B cell (primary cell): ENCODE results near the gene PSMA3. TPM values are rescaled to one million over a fixed set of nuclear protein-coding genes. Genes with fewer than 3 reads are reported as not detected.
A peak's percentile ranks its signal among the peaks of the same experiment; 100 is the strongest.

Experiments used
- ATAC-seq: fragments of 200-7000 bp; cut with Tn5 transposase; one replicate; pipeline ENCODE4 v1.10.0; 2021; ENCODE audit warnings: low read depth, mild to moderate bottlenecking, moderate number of reproducible peaks, moderate library complexity
- CTCF ChIA-PET: fragments of 350-600 bp; sonication (Branson Sonifier 250); formaldehyde crosslinking; loops from one replicate; lab custom pipeline; 2021; ENCODE audit warnings: antibody characterized with exemption, inconsistent platforms; lab: Charles Lee
- POLR2A ChIA-PET: fragments of 350-600 bp; sonication (Branson Sonifier 250); formaldehyde crosslinking; loops from one replicate; lab custom pipeline; 2021; ENCODE audit warnings: antibody characterized with exemption; lab: Charles Lee
- DNase-seq: peaks from one replicate; pipeline ENCODE4 v3.0.0; 2013
- H2AFZ ChIP-seq: 2 replicates; pipeline ENCODE4 v1.6.1; 2012; ENCODE audit warnings: mild to moderate bottlenecking, low read depth, low read length; ENCODE audit not compliant: insufficient read depth, poor library complexity, severe bottlenecking
- H3K27ac ChIP-seq, 2 donors: 1 replicate in 1 of 2; 2 replicates in 1 of 2; pipeline ENCODE4 v1.5.1; 2012 to 2013; ENCODE audit warnings: low read length in 2 of 2, mild to moderate bottlenecking in 2 of 2, moderate library complexity in 1 of 2
- H3K27me3 ChIP-seq, 4 experiments: fragments of 200-600 bp in 1 of 4; sonication (generic) in 1 of 4; replicated peaks in 1 of 4; 1 replicate in 2 of 4; 2 replicates in 2 of 4; pipeline versions ENCODE4 v1.6.1 to v1.7.0; 2013 to 2016; ENCODE audit warnings: low read length in 3 of 4, mild to moderate bottlenecking in 2 of 4, mixed read lengths in 1 of 4, moderate library complexity in 1 of 4; ENCODE audit not compliant: insufficient read depth in 4 of 4, control insufficient read depth in 3 of 4; ENCODE audit errors: control extremely low read depth in 1 of 4
- H3K36me3 ChIP-seq, 2 experiments: replicated peaks in 1 of 2; 1 replicate in 1 of 2; 2 replicates in 1 of 2; pipeline versions ENCODE4 v1.6.1 to v1.7.1; 2013; ENCODE audit warnings: low read length in 1 of 2; ENCODE audit not compliant: insufficient read depth in 2 of 2, control insufficient read depth in 1 of 2; ENCODE audit errors: control extremely low read depth in 1 of 2, extremely low read depth in 1 of 2
- H3K4me1 ChIP-seq, 2 donors: fragments of 200-600 bp in 1 of 2; sonication (generic) in 1 of 2; 1 replicate in 1 of 2; 2 replicates in 1 of 2; pipeline versions ENCODE4 v1.5.1 to v1.6.1; 2013 to 2017; ENCODE audit warnings: low read length in 2 of 2; ENCODE audit not compliant: control insufficient read depth in 2 of 2, insufficient read depth in 2 of 2
- H3K4me2 ChIP-seq: replicated peaks from 2 replicates; pipeline ENCODE3; 2012; ENCODE audit warnings: mild to moderate bottlenecking, low read depth, low read length; ENCODE audit not compliant: poor library complexity, severe bottlenecking
- H3K4me3 ChIP-seq, 5 experiments: fragments of 200-600 bp in 1 of 5; sonication (generic) in 1 of 5; 1 replicate in 3 of 5; 2 replicates in 2 of 5; pipeline versions ENCODE4 v1.5.1 to v1.7.0; 2011 to 2016; ENCODE audit warnings: low read length in 4 of 5, mild to moderate bottlenecking in 4 of 5, low read depth in 2 of 5, control low read depth in 1 of 5, moderate library complexity in 1 of 5; ENCODE audit not compliant: insufficient read depth in 1 of 5; ENCODE audit errors: control extremely low read depth in 1 of 5, extremely low read depth in 1 of 5
- H3K79me2 ChIP-seq: fragments of 200-600 bp; sonication (generic); one replicate; pipeline ENCODE4 v1.6.0; 2016; ENCODE audit warnings: low read length; ENCODE audit not compliant: control insufficient read depth, insufficient read depth
- H3K9ac ChIP-seq: fragments of 200-600 bp; sonication (generic); 2 replicates; pipeline ENCODE4 v1.6.1; 2017; ENCODE audit warnings: mild to moderate bottlenecking, low read length, moderate library complexity
- H3K9me3 ChIP-seq, 3 donors: one replicate each; pipeline versions ENCODE4 v1.6.1 to v1.7.1; 2013; ENCODE audit warnings: low read length in 2 of 3; ENCODE audit not compliant: control insufficient read depth in 2 of 3, insufficient read depth in 1 of 3; ENCODE audit errors: control extremely low read depth in 1 of 3
- H4K20me1 ChIP-seq: 2 replicates; pipeline ENCODE4 v1.6.0; 2012; ENCODE audit warnings: mild to moderate bottlenecking, low read length; ENCODE audit not compliant: insufficient read depth, control insufficient read depth, poor library complexity, severe bottlenecking
- H3K27ac Mint-ChIP-seq: one replicate; pipeline ENCODE4 v1.8.0; 2021; ENCODE audit warnings: mixed read lengths
- H3K27me3 Mint-ChIP-seq: one replicate; pipeline ENCODE4 v1.8.0; 2021; ENCODE audit warnings: mixed read lengths
- H3K4me1 Mint-ChIP-seq: one replicate; pipeline ENCODE4 v1.8.0; 2021; ENCODE audit warnings: mixed read lengths
- H3K4me3 Mint-ChIP-seq: one replicate; pipeline ENCODE4 v1.8.0; 2021; ENCODE audit warnings: mixed read lengths
- H3K9me3 Mint-ChIP-seq: one replicate; pipeline ENCODE4 v1.8.0; 2022; ENCODE audit warnings: mixed read lengths; ENCODE audit not compliant: insufficient read depth
- CTCF ChIP-seq: fragments of 200-600 bp; IDR thresholded peaks from one replicate; pipeline ENCODE4 v1.8.0; 2022; ENCODE audit warnings: antibody characterized with exemption, mild to moderate bottlenecking
- EZH2 ChIP-seq: IDR thresholded peaks from 2 replicates; pipeline ENCODE4 v1.6.1; 2012; ENCODE audit warnings: borderline replicate concordance, low read depth, mild to moderate bottlenecking, moderate library complexity, low read length; ENCODE audit not compliant: insufficient read depth, poor library complexity, severe bottlenecking
- WGBS: methylation state at CpG from one replicate; pipeline ENCODE4 v1.1.5; 2013; ENCODE audit warnings: missing lambda C conversion rate; ENCODE audit not compliant: insufficient coverage; 5-methylcytosine and 5-hydroxymethylcytosine counted together
- intact Hi-C: fragments of 100-400 bp; cut with micrococcal nuclease; formaldehyde crosslinking; loops from one replicate; pipeline ENCODE4 v1.10.0; 2022
- polyA plus RNA-seq: library from polyadenylated mRNA; depleted of rRNA; stranded (reverse); fragments of >200 nt; gene quantifications from 2 replicates; pipeline ENCODE4 v1.2.3, GENCODE V29; 2012
- total RNA-seq, 2 donors: library from RNA; stranded (reverse); fragments of 120-200 nt in 1 of 2; gene quantifications; 1 replicate in 1 of 2; 2 replicates in 1 of 2; pipeline versions ENCODE4 v1.2.3 to v1.2.4, GENCODE V29; 2013 to 2022

PSMA3 gene
- total and polyA plus RNA-seq, 2 donors (not counting 1 experiment from before 2014, with no cell fraction given) = 57.3 to 99.2 TPM

- TF ChIP-seq EZH2 = no peak
- no peak for TF ChIP-seq CTCF
- WGBS = 83% methylated on average over 1 of the region's 4 CpGs
- H3K4me1 Mint-ChIP-seq = peaks cover 28% of the 10 kb centered on the region
- no peak overlapping the region for H3K4me3 Mint-ChIP-seq
- DNase-seq = no peak
- Histone ChIP-seq H3K4me1 (peaks cover 0 to 10% of the 10 kb centered on the region in 2 donors), H4K20me1 (peaks cover 31% of the 10 kb centered on the region), H3K36me3 (peaks cover 24 to 56% of the 10 kb centered on the region in 2 experiments), H3K27me3 (no peaks in the 10 kb centered on the region), H3K9me3 (no peaks in the 10 kb centered on the region), H3K4me3 (no peak overlapping the region), H2AFZ (no peak overlapping the region), H3K4me2 (no peak overlapping the region), H3K9ac (no peak overlapping the region), H3K27ac (no peak overlapping the region), H3K79me2 (peaks cover 51% of the 10 kb centered on the region)
- no peaks in the 10 kb centered on the region for H3K27me3 Mint-ChIP-seq
- intact Hi-C loops = no loop called here
- ATAC-seq = no peak
- POLR2A ChIA-PET = no interaction called here
- no peak overlapping the region for H3K27ac Mint-ChIP-seq
- no peaks in the 10 kb centered on the region for H3K9me3 Mint-ChIP-seq
- CTCF ChIA-PET = no interaction called here
Observed at GRCh38 chr14:58272588-58273372, 28.1 kb downstream of the PSMA3 start.

GRCh38 chr14:58274881-58275280, 30.2 kb downstream of the PSMA3 start:
- Mint-ChIP-seq H3K9me3 (no peaks in the 10 kb centered on the region), H3K4me1 (peaks cover 33% of the 10 kb centered on the region), H3K27ac (no peak overlapping the region), H3K27me3 (no peaks in the 10 kb centered on the region), H3K4me3 (no peak overlapping the region)
- no peak overlapping the region for H2AFZ ChIP-seq
- ATAC-seq (no peak), DNase-seq (no peak)
- H3K27me3 ChIP-seq = no peaks in the 10 kb centered on the region
- peak overlapping the region in 1 of 2 donors; percentile 37 for H3K27ac ChIP-seq
- no peak overlapping the region for H3K4me3 ChIP-seq
- intact Hi-C loops = no loop called here
- peaks cover 15 to 53% of the 10 kb centered on the region in 2 experiments for H3K36me3 ChIP-seq
- H3K9me3 ChIP-seq = no peaks in the 10 kb centered on the region
- ChIA-PET CTCF (no interaction called here), POLR2A (no interaction called here)
- H3K4me1 ChIP-seq = peaks cover 0 to 10% of the 10 kb centered on the region in 2 donors
- no peak overlapping the region for H3K4me2 ChIP-seq
- TF ChIP-seq CTCF (no peak), EZH2 (no peak)
- peaks cover 31% of the 10 kb centered on the region for H4K20me1 ChIP-seq
- peaks cover 72% of the 10 kb centered on the region for H3K79me2 ChIP-seq
- H3K9ac ChIP-seq = no peak overlapping the region
